Ovary (tissue), 3 donors: ENCODE measurements around the gene FEZF2.

Source experiments
- EP300 ChIP-seq: sonication (generic); formaldehyde crosslinking; IDR thresholded peaks from one replicate; pipeline ENCODE4 v1.6.1; 2017; ENCODE audit warnings: antibody characterized with exemption
- POLR2A ChIP-seq: fragments of 450-650 bp; IDR thresholded peaks from one replicate; pipeline ENCODE4 v1.6.1; 2017; ENCODE audit warnings: antibody characterized with exemption, mild to moderate bottlenecking, moderate library complexity
- TF ChIP-seq, protein P1 (sequence below), 3 donors: fragments of 450-650 bp in 2 of 3; fragments of 200-600 bp in 1 of 3; IDR thresholded peaks; one replicate each; pipeline versions ENCODE4 v1.5.1 to v1.8.0; 2016 to 2022; ENCODE audit warnings: antibody characterized with exemption in 3 of 3, mild to moderate bottlenecking in 1 of 3
- donor health status: DM: no; HTN: no; CAD: no.

DNA sequence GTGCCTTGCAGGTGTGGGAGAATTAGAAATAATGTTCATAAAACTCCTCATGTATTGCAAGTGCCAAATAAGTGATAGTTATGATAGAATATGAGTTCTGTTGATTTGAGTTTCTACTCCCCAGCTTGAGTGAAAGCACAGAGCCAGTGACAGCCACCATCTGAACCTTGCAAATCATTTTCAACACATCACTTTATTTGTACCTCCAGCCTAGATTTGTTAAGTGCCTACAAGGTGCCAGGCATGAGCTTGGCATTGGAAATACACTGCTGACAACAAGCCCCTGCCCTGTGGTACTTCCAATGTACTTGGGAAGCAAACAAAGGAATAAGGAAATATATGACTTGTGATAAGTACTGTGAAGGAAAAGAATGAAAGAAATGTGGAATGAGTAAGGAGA lies 17.0 kb downstream of the FEZF2 start:
- TF ChIP-seq, protein P1, sequence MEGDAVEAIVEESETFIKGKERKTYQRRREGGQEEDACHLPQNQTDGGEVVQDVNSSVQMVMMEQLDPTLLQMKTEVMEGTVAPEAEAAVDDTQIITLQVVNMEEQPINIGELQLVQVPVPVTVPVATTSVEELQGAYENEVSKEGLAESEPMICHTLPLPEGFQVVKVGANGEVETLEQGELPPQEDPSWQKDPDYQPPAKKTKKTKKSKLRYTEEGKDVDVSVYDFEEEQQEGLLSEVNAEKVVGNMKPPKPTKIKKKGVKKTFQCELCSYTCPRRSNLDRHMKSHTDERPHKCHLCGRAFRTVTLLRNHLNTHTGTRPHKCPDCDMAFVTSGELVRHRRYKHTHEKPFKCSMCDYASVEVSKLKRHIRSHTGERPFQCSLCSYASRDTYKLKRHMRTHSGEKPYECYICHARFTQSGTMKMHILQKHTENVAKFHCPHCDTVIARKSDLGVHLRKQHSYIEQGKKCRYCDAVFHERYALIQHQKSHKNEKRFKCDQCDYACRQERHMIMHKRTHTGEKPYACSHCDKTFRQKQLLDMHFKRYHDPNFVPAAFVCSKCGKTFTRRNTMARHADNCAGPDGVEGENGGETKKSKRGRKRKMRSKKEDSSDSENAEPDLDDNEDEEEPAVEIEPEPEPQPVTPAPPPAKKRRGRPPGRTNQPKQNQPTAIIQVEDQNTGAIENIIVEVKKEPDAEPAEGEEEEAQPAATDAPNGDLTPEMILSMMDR (IDR thresholded peaks at IDR 0.05) = no peak
- TF ChIP-seq POLR2A (no peak), EP300 (no peak)
